Esophagus muscularis mucosa (tissue), 4 donors: ENCODE results near the gene ASCL2.

Experiments used
- EP300 ChIP-seq: sonication (generic); formaldehyde crosslinking; IDR thresholded peaks from one replicate; pipeline ENCODE4 v1.6.1; 2017; ENCODE audit warnings: antibody characterized with exemption
- POLR2A ChIP-seq: fragments of 450-650 bp; IDR thresholded peaks from one replicate; pipeline ENCODE4 v1.6.1; 2017; ENCODE audit warnings: antibody characterized with exemption, moderate library complexity, mild to moderate bottlenecking, low read depth
- POLR2AphosphoS5 ChIP-seq, 2 donors: sonication (generic); formaldehyde crosslinking; IDR thresholded peaks; one replicate each; pipeline ENCODE4 v1.6.1; 2017; ENCODE audit warnings: antibody characterized with exemption in 2 of 2
- TF ChIP-seq, protein P1 (sequence below), 3 experiments: fragments of 200-600 bp in 2 of 3; fragments of 450-650 bp in 1 of 3; sonication (generic) in 2 of 3; IDR thresholded peaks; one replicate each; pipeline ENCODE4 v1.5.1; 2017 to 2019; ENCODE audit warnings: antibody characterized with exemption in 3 of 3, mild to moderate bottlenecking in 2 of 3, moderate library complexity in 1 of 3

DNA sequence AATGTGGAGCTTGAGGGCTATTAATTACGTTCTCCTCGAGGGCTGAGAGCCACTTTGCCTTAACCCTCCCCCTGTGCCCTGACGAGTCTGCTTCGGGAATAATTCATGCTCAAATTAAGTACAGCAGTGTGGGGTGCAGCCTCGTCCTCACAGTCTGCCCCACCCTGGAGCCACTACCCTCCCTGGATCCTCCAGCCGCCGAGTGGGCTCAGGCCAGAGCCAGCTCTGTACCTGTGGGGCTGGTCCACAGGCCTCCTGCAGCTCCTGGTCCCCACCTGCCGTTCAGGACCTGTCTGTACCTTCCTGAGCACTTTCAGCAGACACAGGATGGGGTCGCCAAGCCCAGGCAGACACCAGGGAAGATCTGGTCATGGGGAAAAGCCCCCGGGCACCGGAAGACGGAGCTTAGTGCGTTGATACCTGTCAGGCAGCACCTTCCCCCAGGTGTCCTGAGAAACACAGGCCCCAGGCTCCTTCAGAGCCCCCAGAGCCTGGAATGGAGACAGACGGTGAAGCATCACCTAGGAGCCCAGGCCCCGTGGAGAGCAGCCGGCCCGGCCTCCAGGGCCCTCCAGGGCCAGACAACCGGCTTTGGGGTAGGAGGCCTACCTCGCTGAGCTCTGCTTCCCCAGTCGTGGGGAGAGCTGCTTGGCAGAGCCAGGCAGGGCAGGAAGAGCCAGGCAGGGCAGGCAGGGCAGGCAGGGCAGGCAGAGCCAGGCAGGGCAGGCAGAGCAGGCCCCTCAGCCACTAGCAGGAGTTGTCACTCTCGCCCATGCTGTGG is 41.2 kb upstream of the ASCL2 start:
- TF ChIP-seq POLR2AphosphoS5 (IDR thresholded peaks at IDR 0.05) (no peak), POLR2A (no peak), EP300 (no peak)
- TF ChIP-seq, protein P1, sequence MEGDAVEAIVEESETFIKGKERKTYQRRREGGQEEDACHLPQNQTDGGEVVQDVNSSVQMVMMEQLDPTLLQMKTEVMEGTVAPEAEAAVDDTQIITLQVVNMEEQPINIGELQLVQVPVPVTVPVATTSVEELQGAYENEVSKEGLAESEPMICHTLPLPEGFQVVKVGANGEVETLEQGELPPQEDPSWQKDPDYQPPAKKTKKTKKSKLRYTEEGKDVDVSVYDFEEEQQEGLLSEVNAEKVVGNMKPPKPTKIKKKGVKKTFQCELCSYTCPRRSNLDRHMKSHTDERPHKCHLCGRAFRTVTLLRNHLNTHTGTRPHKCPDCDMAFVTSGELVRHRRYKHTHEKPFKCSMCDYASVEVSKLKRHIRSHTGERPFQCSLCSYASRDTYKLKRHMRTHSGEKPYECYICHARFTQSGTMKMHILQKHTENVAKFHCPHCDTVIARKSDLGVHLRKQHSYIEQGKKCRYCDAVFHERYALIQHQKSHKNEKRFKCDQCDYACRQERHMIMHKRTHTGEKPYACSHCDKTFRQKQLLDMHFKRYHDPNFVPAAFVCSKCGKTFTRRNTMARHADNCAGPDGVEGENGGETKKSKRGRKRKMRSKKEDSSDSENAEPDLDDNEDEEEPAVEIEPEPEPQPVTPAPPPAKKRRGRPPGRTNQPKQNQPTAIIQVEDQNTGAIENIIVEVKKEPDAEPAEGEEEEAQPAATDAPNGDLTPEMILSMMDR (IDR thresholded peaks at IDR 0.05) = no peak
